Measurements from ENCODE around the gene MAD1L1. TPM values are rescaled to one million over a fixed set of nuclear protein-coding genes. Genes with fewer than 3 reads are reported as not detected.

The MAD1L1 gene
- total and polyA plus RNA-seq, 2 donors (not counting 3 experiments of a cell fraction or from before 2014, with no cell fraction given), result 34.1 to 42.3 TPM

- Histone ChIP-seq H3K9ac (replicated peaks; ENCODE audit: extremely low read depth, insufficient read depth, low read length) (no peak overlapping the region), H3K27me3 (ENCODE audit: control insufficient read depth in 2 of 2, insufficient read depth in 2 of 2, low read length in 2 of 2) (no peaks in the 10 kb centered on the region), H2AFZ (ENCODE audit: low read depth, low read length) (no peak overlapping the region), H3K36me3 (ENCODE audit: control insufficient read depth in 2 of 2, extremely low read depth in 1 of 2, insufficient read depth in 2 of 2, low read length in 2 of 2) (no peaks in the 10 kb centered on the region), H4K20me1 (replicated peaks; ENCODE audit: control insufficient read depth, extremely low read depth, insufficient read depth, low read length) (no peaks in the 10 kb centered on the region), H3K4me2 (ENCODE audit: insufficient read depth, low read length) (no peak overlapping the region), H3K4me3 (replicated peaks in 1 of 3; ENCODE audit: insufficient read depth in 1 of 3, low read depth in 1 of 3, low read length in 3 of 3) (no peak overlapping the region), H3K79me2 (ENCODE audit: control insufficient read depth, insufficient read depth, low read length) (no peaks in the 10 kb centered on the region), H3K9me3 (replicated peaks; ENCODE audit: control insufficient read depth, insufficient read depth, low read length) (no peaks in the 10 kb centered on the region), H3K9me1 (replicated peaks; ENCODE audit: control insufficient read depth, extremely low read depth, insufficient read depth, low read length) (no peaks in the 10 kb centered on the region), H3K4me1 (ENCODE audit: control insufficient read depth, extremely low read depth, insufficient read depth, low read length) (no peaks in the 10 kb centered on the region), H3K27ac (ENCODE audit: insufficient read depth, low read depth, low read length) (no peak overlapping the region)
- TF ChIP-seq FOS (IDR thresholded peaks at IDR 0.05; ENCODE audit: borderline replicate concordance, insufficient read depth, low read length) (no peak), EZH2 (IDR thresholded peaks at IDR 0.05; ENCODE audit: borderline replicate concordance, low read depth, low read length, severe bottlenecking) (no peak), POLR2AphosphoS5 (IDR thresholded peaks at IDR 0.05; ENCODE audit: insufficient read depth, low read depth, low read length) (no peak), JUN (IDR thresholded peaks at IDR 0.05; ENCODE audit: borderline replicate concordance, insufficient read depth, insufficient read length, low read depth) (no peak), GATA2 (IDR thresholded peaks at IDR 0.05; ENCODE audit: insufficient read depth, insufficient read length, low read depth, low read length) (no peak), MAX (IDR thresholded peaks at IDR 0.05; ENCODE audit: insufficient read depth, insufficient read length) (no peak), CTCF (IDR thresholded peaks at IDR 0.05; ENCODE audit: extremely low read depth in 1 of 2, insufficient read depth in 1 of 2, low read depth in 1 of 2, low read length in 2 of 2) (no peak), MYC (IDR thresholded peaks at IDR 0.05; ENCODE audit: low read depth, low read length) (no peak), POLR2A (IDR thresholded peaks at IDR 0.05; ENCODE audit: low read depth, low read length) (no peak)
- dilution Hi-C loops (cut with MboI; ENCODE audit: extremely low pct_ligation_motif_present, low sequenced_read_pairs), result no loop called here
- no TSS peak for BruUV-seq (replicated peaks)
- intact Hi-C loops (cut with micrococcal nuclease), result no loop called here
- CTCF ChIA-PET, result interaction anchor here (2.0 kb wide), 1 partner anchor 13 kb away, joined by 5 read pairs; no protein-coding TSS in a partner anchor
- DNase-seq (ENCODE audit: low read depth, low spot score), result no peak
- POLR2A ChIA-PET, result no interaction called here
- FAIRE-seq, result no peak
Observed at GRCh38 chr7:1964211-1964912, 268.4 kb downstream of the MAD1L1 start.
